HEK293 (cell line): Measurements from ENCODE around the gene RIPOR3.

Source experiments
- CTCF ChIA-PET: fragments of 350-600 bp; formaldehyde crosslinking; extraction: SDS; loops from one replicate; lab custom pipeline; 2021; ENCODE audit warnings: antibody characterized with exemption; lab: Yijun Ruan, JAX
- POLR2A ChIA-PET: fragments of 300-600 bp; formaldehyde crosslinking; extraction: SDS; loops from one replicate; lab custom pipeline; 2020; ENCODE audit warnings: antibody characterized with exemption, inconsistent platforms; lab: Yijun Ruan, JAX
- H3K27ac ChIP-seq: fragments of 200-500 bp; sonication (Bioruptor generic); 2 replicates; pipeline ENCODE4 v1.5.1; 2014; ENCODE audit warnings: low read depth, low read length, control low read depth, inconsistent platforms; ENCODE audit errors: extremely low read depth
- H3K36me3 ChIP-seq, 2 experiments: fragments of 200-500 bp in 1 of 2; sonication (Bioruptor generic) in 1 of 2; 1 replicate in 1 of 2; 2 replicates in 1 of 2; pipeline ENCODE4 v1.5.1; 2014 to 2017; ENCODE audit warnings: inconsistent platforms in 2 of 2, low read length in 2 of 2; ENCODE audit not compliant: control insufficient read depth in 2 of 2, insufficient read depth in 1 of 2
- H3K4me1 ChIP-seq: fragments of 200-500 bp; sonication (Bioruptor generic); 2 replicates; pipeline ENCODE4 v1.5.1; 2014; ENCODE audit warnings: mild to moderate bottlenecking, low read length, inconsistent platforms; ENCODE audit not compliant: control insufficient read depth, insufficient read depth
- H3K4me3 ChIP-seq: 2 replicates; pipeline ENCODE4 v1.5.1; 2011; ENCODE audit warnings: low read depth, mild to moderate bottlenecking, control low read depth, low read length, moderate library complexity
- H3K9me3 ChIP-seq: fragments of 200-500 bp; sonication (Bioruptor generic); 2 replicates; pipeline ENCODE4 v1.5.1; 2014; ENCODE audit warnings: low read depth, low read length, inconsistent platforms; ENCODE audit not compliant: control insufficient read depth, insufficient read depth
- BCL11B ChIP-seq: fragments of 450-650 bp; formaldehyde crosslinking; IDR thresholded peaks from 2 replicates; pipeline ENCODE4 v1.5.1; 2016; ENCODE audit warnings: low read depth, missing biosample characterization, missing genetic modification characterization
- EGR2 ChIP-seq: fragments of 450-650 bp; formaldehyde crosslinking; IDR thresholded peaks from 2 replicates; pipeline ENCODE4 v1.5.1; 2016; ENCODE audit warnings: low read depth, missing biosample characterization, missing genetic modification characterization
- GFI1B ChIP-seq: fragments of 450-650 bp; formaldehyde crosslinking; IDR thresholded peaks from 2 replicates; pipeline ENCODE4 v1.5.1; 2016; ENCODE audit warnings: missing biosample characterization, missing genetic modification characterization
- GLIS1 ChIP-seq: fragments of 450-650 bp; formaldehyde crosslinking; IDR thresholded peaks from 2 replicates; pipeline ENCODE4 v1.5.1; 2016; ENCODE audit warnings: missing biosample characterization, missing genetic modification characterization
- WT1 ChIP-seq: fragments of 450-650 bp; formaldehyde crosslinking; IDR thresholded peaks from 2 replicates; pipeline ENCODE4 v1.5.1; 2016; ENCODE audit warnings: missing biosample characterization, missing genetic modification characterization
- YY1 ChIP-seq: fragments of 450-650 bp; formaldehyde crosslinking; IDR thresholded peaks from 2 replicates; pipeline ENCODE4 v1.5.1; 2018; ENCODE audit warnings: missing biosample characterization, missing genetic modification characterization
- ZFHX2 ChIP-seq: fragments of 450-650 bp; formaldehyde crosslinking; conservative IDR thresholded peaks from 2 replicates; pipeline ENCODE4 v1.5.1; 2016; ENCODE audit warnings: missing biosample characterization, missing genetic modification characterization
- ZIC2 ChIP-seq: fragments of 450-650 bp; formaldehyde crosslinking; IDR thresholded peaks from 2 replicates; pipeline ENCODE4 v1.5.1; 2016; ENCODE audit warnings: missing biosample characterization, missing genetic modification characterization
- ZNF132 ChIP-seq: fragments of 450-650 bp; formaldehyde crosslinking; IDR thresholded peaks from 2 replicates; pipeline ENCODE4 v1.5.1; 2017; ENCODE audit warnings: missing biosample characterization, missing genetic modification characterization, borderline replicate concordance
- ZNF133 ChIP-seq: fragments of 450-650 bp; formaldehyde crosslinking; IDR thresholded peaks from 2 replicates; pipeline ENCODE4 v1.5.1; 2016; ENCODE audit warnings: missing biosample characterization, missing genetic modification characterization
- ZNF138 ChIP-seq: fragments of 450-650 bp; formaldehyde crosslinking; IDR thresholded peaks from 2 replicates; pipeline ENCODE4 v1.5.1; 2016; ENCODE audit warnings: missing biosample characterization, missing genetic modification characterization, borderline replicate concordance
- ZNF2 ChIP-seq: fragments of 450-650 bp; formaldehyde crosslinking; IDR thresholded peaks from 2 replicates; pipeline ENCODE4 v1.5.1; 2016; ENCODE audit warnings: missing biosample characterization, missing genetic modification characterization
- ZNF221 ChIP-seq: fragments of 450-650 bp; formaldehyde crosslinking; IDR thresholded peaks from 2 replicates; pipeline ENCODE4 v1.5.1; 2017; ENCODE audit warnings: missing biosample characterization, missing genetic modification characterization, borderline replicate concordance
- ZNF266 ChIP-seq: fragments of 450-650 bp; formaldehyde crosslinking; IDR thresholded peaks from 2 replicates; pipeline ENCODE4 v1.5.1; 2016; ENCODE audit warnings: missing biosample characterization, missing genetic modification characterization, low read depth
- ZNF335 ChIP-seq: fragments of 450-650 bp; formaldehyde crosslinking; conservative IDR thresholded peaks from 2 replicates; pipeline ENCODE4 v1.5.1; 2016; ENCODE audit warnings: missing biosample characterization, missing genetic modification characterization
- ZNF416 ChIP-seq: fragments of 450-650 bp; formaldehyde crosslinking; IDR thresholded peaks from 2 replicates; pipeline ENCODE4 v1.5.1; 2016; ENCODE audit warnings: missing biosample characterization, missing genetic modification characterization
- ZNF514 ChIP-seq: fragments of 450-650 bp; formaldehyde crosslinking; IDR thresholded peaks from 2 replicates; pipeline ENCODE4 v1.5.1; 2016; ENCODE audit warnings: missing biosample characterization, missing genetic modification characterization
- ZNF518A ChIP-seq: fragments of 450-650 bp; formaldehyde crosslinking; conservative IDR thresholded peaks from 2 replicates; pipeline ENCODE4 v1.5.1; 2016; ENCODE audit warnings: low read depth, missing biosample characterization, missing genetic modification characterization
- ZNF558 ChIP-seq: fragments of 450-650 bp; formaldehyde crosslinking; IDR thresholded peaks from 2 replicates; pipeline ENCODE4 v1.5.1; 2016; ENCODE audit warnings: missing biosample characterization, missing genetic modification characterization
- ZNF621 ChIP-seq: fragments of 450-650 bp; formaldehyde crosslinking; IDR thresholded peaks from 2 replicates; pipeline ENCODE4 v1.5.1; 2017; ENCODE audit warnings: missing biosample characterization, missing genetic modification characterization
- ZNF645 ChIP-seq: fragments of 450-650 bp; formaldehyde crosslinking; IDR thresholded peaks from 2 replicates; pipeline ENCODE4; 2016; ENCODE audit warnings: missing biosample characterization, missing genetic modification characterization
- ZNF664 ChIP-seq: fragments of 450-650 bp; formaldehyde crosslinking; IDR thresholded peaks from 2 replicates; pipeline ENCODE4 v1.5.1; 2016; ENCODE audit warnings: missing biosample characterization, missing genetic modification characterization
- TF ChIP-seq, protein P1 (sequence below): fragments of 450-650 bp; formaldehyde crosslinking; IDR thresholded peaks from 2 replicates; pipeline ENCODE4 v1.5.1; 2016; ENCODE audit warnings: missing biosample characterization, missing genetic modification characterization, borderline replicate concordance

RIPOR3 gene

DNA sequence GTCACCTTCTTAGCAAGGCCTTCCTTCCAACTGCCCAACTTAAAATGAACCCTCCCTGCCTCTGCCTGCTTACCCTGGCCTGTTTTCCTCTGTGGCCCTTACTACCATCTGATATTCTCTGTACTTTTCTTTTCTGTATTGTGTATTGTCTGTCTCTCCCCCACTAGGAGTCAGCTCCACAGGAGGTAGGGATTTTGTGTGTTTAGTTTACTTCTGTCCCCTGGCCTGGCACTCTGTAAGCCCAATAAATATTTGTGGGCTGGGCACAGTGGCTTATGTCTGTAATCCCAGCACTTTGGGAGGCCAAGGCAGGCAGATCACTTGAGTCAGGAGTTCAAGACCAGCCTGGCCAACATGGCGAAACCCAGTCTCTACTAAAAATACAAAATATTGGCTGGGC lies 72.8 kb downstream of the RIPOR3 start:
- POLR2A ChIA-PET: interaction anchor here (0.7 kb wide), 1 partner anchor 527 kb away, joined by 5 read pairs; no protein-coding TSS in a partner anchor
- H3K9me3 ChIP-seq: no peaks in the 10 kb centered on the region
- no peaks in the 10 kb centered on the region for H3K4me1 ChIP-seq
- H3K27ac ChIP-seq: no peak overlapping the region
- H3K4me3 ChIP-seq: no peak overlapping the region
- CTCF ChIA-PET: interaction anchor here (0.6 to 1.2 kb wide), 2 partner anchors 17 to 466 kb away, joined by 4 read pairs; no protein-coding TSS in a partner anchor
- no peaks in the 10 kb centered on the region for H3K36me3 ChIP-seq
- TF ChIP-seq ZNF416 (tag by site-specific recombination) (no peak), ZIC2 (tag by site-specific recombination) (peak; percentile 62), ZFHX2 (no peak), ZNF514 (no peak), GLIS1 (peak; percentile 97), ZNF138 (tag by site-specific recombination) (no peak), WT1 (tag by site-specific recombination) (no peak), ZNF335 (tag by site-specific recombination) (peak; percentile 46), BCL11B (no peak), GFI1B (no peak), YY1 (tag by site-specific recombination) (no peak), EGR2 (tag by site-specific recombination) (no peak), ZNF664 (tag by site-specific recombination) (no peak), ZNF2 (no peak), ZNF266 (tag by site-specific recombination) (no peak), ZNF221 (no peak)
- TF ChIP-seq, protein P1, sequence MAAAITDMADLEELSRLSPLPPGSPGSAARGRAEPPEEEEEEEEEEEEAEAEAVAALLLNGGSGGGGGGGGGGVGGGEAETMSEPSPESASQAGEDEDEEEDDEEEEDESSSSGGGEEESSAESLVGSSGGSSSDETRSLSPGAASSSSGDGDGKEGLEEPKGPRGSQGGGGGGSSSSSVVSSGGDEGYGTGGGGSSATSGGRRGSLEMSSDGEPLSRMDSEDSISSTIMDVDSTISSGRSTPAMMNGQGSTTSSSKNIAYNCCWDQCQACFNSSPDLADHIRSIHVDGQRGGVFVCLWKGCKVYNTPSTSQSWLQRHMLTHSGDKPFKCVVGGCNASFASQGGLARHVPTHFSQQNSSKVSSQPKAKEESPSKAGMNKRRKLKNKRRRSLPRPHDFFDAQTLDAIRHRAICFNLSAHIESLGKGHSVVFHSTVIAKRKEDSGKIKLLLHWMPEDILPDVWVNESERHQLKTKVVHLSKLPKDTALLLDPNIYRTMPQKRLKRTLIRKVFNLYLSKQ (tag by site-specific recombination): no peak

DNA sequence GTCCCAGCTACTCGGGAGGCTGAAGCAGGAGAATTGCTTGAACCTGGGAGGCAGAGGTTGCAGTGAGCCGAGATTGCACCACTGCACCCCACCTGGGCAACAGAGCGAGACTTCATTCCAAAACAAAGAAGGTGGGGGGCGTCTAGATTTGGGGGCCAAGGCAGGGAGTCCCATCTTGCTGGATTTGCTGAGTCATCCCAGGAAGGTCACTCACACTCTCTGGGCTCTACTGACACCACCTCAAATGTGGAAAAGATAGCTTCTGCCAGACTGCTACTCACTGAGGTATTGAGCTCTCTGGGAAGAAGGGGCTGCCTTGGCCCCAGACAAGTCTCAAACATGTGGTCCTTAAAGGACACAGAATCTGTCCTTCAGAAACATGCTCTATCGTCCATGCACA lies 74.3 kb downstream of the RIPOR3 start:
- ChIA-PET CTCF (interaction anchor here (0.6 to 1.8 kb wide), 6 partner anchors 9 to 636 kb away, joined by 3 to 8 read pairs (median 3); no protein-coding TSS in a partner anchor), POLR2A (no interaction called here)
- H3K4me1 ChIP-seq: no peaks in the 10 kb centered on the region
- TF ChIP-seq ZNF132: no peak
- TF ChIP-seq ZNF558 (tag by site-specific recombination): no peak
- TF ChIP-seq ZNF645 (tag by site-specific recombination): no peak
- TF ChIP-seq ZNF133 (tag by site-specific recombination): no peak
- no peak for TF ChIP-seq ZNF621
- TF ChIP-seq ZNF518A (tag by site-specific recombination): no peak
- no peaks in the 10 kb centered on the region for H3K36me3 ChIP-seq
- no peak overlapping the region for H3K27ac ChIP-seq
- H3K9me3 ChIP-seq: no peaks in the 10 kb centered on the region
- no peak overlapping the region for H3K4me3 ChIP-seq
